SK-N-SH treated with all-trans-retinoic acid at 6 μM for 48 hours (cell line): ENCODE measurements around the gene SNX10.

Source experiments
- ATAC-seq: fragments of 200-7000 bp; cut with Tn5 transposase; 3 replicates; pipeline ENCODE4 v1.9.1; 2020; ENCODE audit warnings: mild to moderate bottlenecking, moderate library complexity
- ARNTL ChIP-seq: fragments of 450-650 bp; formaldehyde crosslinking; IDR thresholded peaks from 2 replicates; pipeline ENCODE4 v1.5.0; 2020; ENCODE audit warnings: low read depth, mild to moderate bottlenecking, moderate library complexity, borderline replicate concordance
- BACH2 ChIP-seq: fragments of 250-450 bp; sonication (Bioruptor Pico); IDR thresholded peaks from 2 replicates; pipeline ENCODE4 v1.9.0; 2021; ENCODE audit warnings: mild to moderate bottlenecking, borderline replicate concordance
- CSDC2 ChIP-seq: fragments of 250-450 bp; sonication (Bioruptor Pico); IDR thresholded peaks from 2 replicates; pipeline ENCODE4 v1.5.0; 2020; ENCODE audit warnings: mild to moderate bottlenecking, moderate library complexity
- CSRNP3 ChIP-seq: fragments of 250-450 bp; sonication (Bioruptor Pico); IDR thresholded peaks from 2 replicates; pipeline ENCODE4 v1.5.1; 2021; ENCODE audit warnings: mild to moderate bottlenecking, moderate library complexity
- ESRRG ChIP-seq: fragments of 250-450 bp; sonication (Bioruptor Pico); IDR thresholded peaks from 2 replicates; pipeline ENCODE4 v1.6.1; 2021; ENCODE audit warnings: mild to moderate bottlenecking
- GLIS3 ChIP-seq: fragments of 250-450 bp; sonication (Bioruptor Pico); IDR thresholded peaks from 2 replicates; pipeline ENCODE4 v1.5.0; 2020; ENCODE audit warnings: mild to moderate bottlenecking, moderate library complexity
- ISL1 ChIP-seq: fragments of 250-450 bp; sonication (Bioruptor Pico); IDR thresholded peaks from 2 replicates; pipeline ENCODE4 v2.1.2; 2022; ENCODE audit warnings: mild to moderate bottlenecking, moderate library complexity
- OSR1 ChIP-seq: fragments of 250-450 bp; sonication (Bioruptor Pico); IDR thresholded peaks from 2 replicates; pipeline ENCODE4 v1.8.0; 2022; ENCODE audit warnings: moderate library complexity, mild to moderate bottlenecking, inconsistent platforms
- PATZ1 ChIP-seq: fragments of 250-450 bp; sonication (Bioruptor Pico); IDR thresholded peaks from 2 replicates; pipeline ENCODE4 v1.8.0; 2020; ENCODE audit warnings: mild to moderate bottlenecking, moderate library complexity, borderline replicate concordance
- POU6F1 ChIP-seq: fragments of 250-450 bp; sonication (Bioruptor Pico); IDR thresholded peaks from 2 replicates; pipeline ENCODE4 v1.8.0; 2021; ENCODE audit warnings: low read depth, mild to moderate bottlenecking, moderate library complexity, borderline replicate concordance
- PPARA ChIP-seq: fragments of 250-450 bp; sonication (Bioruptor Pico); IDR thresholded peaks from 2 replicates; pipeline ENCODE4 v1.5.0; 2020; ENCODE audit warnings: mild to moderate bottlenecking, borderline replicate concordance
- RARB ChIP-seq: fragments of 250-450 bp; sonication (Bioruptor Pico); IDR thresholded peaks from 2 replicates; pipeline ENCODE4 v1.8.0; 2021; ENCODE audit warnings: mild to moderate bottlenecking, moderate library complexity
- SNAI2 ChIP-seq: fragments of 250-450 bp; sonication (Bioruptor Pico); IDR thresholded peaks from 2 replicates; pipeline ENCODE4 v1.5.0; 2020; ENCODE audit warnings: mild to moderate bottlenecking, moderate library complexity
- TCF4 ChIP-seq: fragments of 250-450 bp; sonication (Bioruptor Pico); IDR thresholded peaks from 2 replicates; pipeline ENCODE4 v1.8.0; 2021; ENCODE audit warnings: mild to moderate bottlenecking, moderate library complexity, borderline replicate concordance
- TSHZ2 ChIP-seq: fragments of 250-450 bp; sonication (Bioruptor Pico); IDR thresholded peaks from 2 replicates; pipeline ENCODE4 v1.5.0; 2020; ENCODE audit warnings: mild to moderate bottlenecking, moderate library complexity
- ZC3H10 ChIP-seq: fragments of 250-450 bp; sonication (Bioruptor Pico); IDR thresholded peaks from 2 replicates; pipeline ENCODE4 v1.5.1; 2021; ENCODE audit warnings: mild to moderate bottlenecking, moderate library complexity
- ZFP3 ChIP-seq: fragments of 250-450 bp; sonication (Bioruptor Pico); IDR thresholded peaks from 2 replicates; pipeline ENCODE4 v1.5.0; 2020; ENCODE audit warnings: mild to moderate bottlenecking, moderate library complexity
- ZFP30 ChIP-seq: fragments of 450-650 bp; formaldehyde crosslinking; IDR thresholded peaks from 2 replicates; pipeline ENCODE4 v1.5.0; 2022; ENCODE audit warnings: mild to moderate bottlenecking, moderate library complexity
- ZNF565 ChIP-seq: fragments of 450-650 bp; formaldehyde crosslinking; conservative IDR thresholded peaks from 2 replicates; pipeline ENCODE4 v1.5.0; 2020; ENCODE audit warnings: low read depth, mild to moderate bottlenecking, moderate library complexity
- ZNF70 ChIP-seq: fragments of 450-650 bp; formaldehyde crosslinking; IDR thresholded peaks from 2 replicates; pipeline ENCODE4 v1.5.0; 2020; ENCODE audit warnings: mild to moderate bottlenecking, moderate library complexity

SNX10 gene

DNA sequence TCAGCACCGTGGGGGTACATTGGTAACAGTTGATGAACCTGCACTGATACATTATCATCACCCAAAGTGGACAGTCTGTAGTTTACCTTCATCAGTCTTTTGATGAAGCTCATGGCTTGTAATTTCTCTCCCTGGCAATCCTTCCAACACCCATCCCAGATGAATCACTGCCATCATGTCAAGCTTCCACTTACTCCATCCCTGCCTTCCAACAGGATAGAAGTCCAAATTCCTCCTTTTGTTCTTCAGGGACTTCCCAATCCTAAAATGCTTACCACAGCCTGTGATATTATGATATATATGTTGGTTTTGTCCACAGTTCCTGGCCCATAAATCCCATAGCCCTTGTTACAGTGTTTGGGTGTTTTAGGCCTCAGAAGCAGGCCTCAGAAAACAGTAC lies 16.1 kb downstream of the SNX10 start (continued):
- no peak for TF ChIP-seq TSHZ2 (CRISPR knock-in tag)
- TF ChIP-seq PATZ1: no peak
- no peak for TF ChIP-seq ZFP3
- no peak for TF ChIP-seq ESRRG (CRISPR knock-in tag)
- TF ChIP-seq ZC3H10: no peak

DNA sequence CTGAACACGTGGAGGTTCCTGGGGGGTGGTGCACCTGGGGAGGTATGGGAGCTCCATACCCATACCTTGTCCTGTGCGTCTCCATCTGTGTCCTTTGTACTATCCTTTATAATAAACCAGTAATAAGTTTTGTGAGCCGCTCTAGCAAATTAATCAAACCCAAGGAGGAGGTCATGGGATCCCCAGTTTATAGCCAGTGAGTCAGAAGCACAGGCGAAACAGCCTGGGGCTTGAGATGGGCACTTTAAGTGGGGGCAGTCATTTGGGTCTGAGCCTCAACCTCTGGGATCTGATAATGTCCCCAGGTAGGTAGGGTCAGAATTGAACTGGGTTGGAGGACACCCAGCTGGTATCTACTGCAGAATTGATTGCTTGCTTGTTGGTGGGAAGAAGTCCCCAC lies 16.9 kb downstream of the SNX10 start:
- no peak for ATAC-seq
- TF ChIP-seq CSRNP3 (CRISPR knock-in tag) (no peak), ARNTL (no peak), PATZ1 (no peak), ZC3H10 (no peak), GLIS3 (CRISPR knock-in tag) (no peak), ZFP3 (no peak), TCF4 (no peak), ZNF565 (CRISPR knock-in tag) (no peak), BACH2 (CRISPR knock-in tag) (no peak), ZNF70 (CRISPR knock-in tag) (no peak)
- TF ChIP-seq, all 23 proteins: peak for 0

DNA sequence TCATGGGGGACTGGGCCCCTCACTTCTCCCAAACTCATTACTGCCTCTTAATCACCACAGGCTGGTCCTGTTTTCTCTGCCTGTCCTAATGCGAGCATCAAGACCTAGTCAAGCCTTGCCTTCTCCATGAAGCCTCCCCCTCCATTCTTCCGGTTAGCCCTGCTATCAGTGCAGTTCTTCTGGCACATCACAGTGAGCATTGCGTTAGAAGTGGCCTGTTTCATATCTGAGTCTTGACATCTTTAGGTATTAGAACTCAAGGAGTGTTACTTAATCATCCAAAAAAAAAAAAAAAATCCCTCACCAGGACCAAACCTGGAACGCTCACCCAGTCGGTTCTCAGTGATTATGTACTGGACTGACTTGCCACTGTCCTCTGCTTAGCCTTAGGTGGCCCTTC lies 17.4 kb downstream of the SNX10 start:
- TF ChIP-seq POU6F1 (CRISPR knock-in tag): no peak
- TF ChIP-seq ISL1: no peak
- TF ChIP-seq ZNF70 (CRISPR knock-in tag): no peak
- no peak for TF ChIP-seq PATZ1
- TF ChIP-seq PPARA: no peak
- no peak for TF ChIP-seq ESRRG (CRISPR knock-in tag)
- TF ChIP-seq CSRNP3 (CRISPR knock-in tag): no peak
- no peak for TF ChIP-seq GLIS3 (CRISPR knock-in tag)
- TF ChIP-seq TSHZ2 (CRISPR knock-in tag): no peak
- no peak for TF ChIP-seq ZFP3
- no peak for TF ChIP-seq RARB
- TF ChIP-seq BACH2 (CRISPR knock-in tag): no peak
- TF ChIP-seq OSR1: no peak
- TF ChIP-seq ZFP30 (CRISPR knock-in tag): no peak
- no peak for TF ChIP-seq ARNTL
- no peak for TF ChIP-seq SNAI2 (CRISPR knock-in tag)
- no peak for TF ChIP-seq CSDC2
- TF ChIP-seq ZNF565 (CRISPR knock-in tag): no peak
- no peak for ATAC-seq
